Duodenal mucosa (tissue), 2 donors: ENCODE data around the gene FCHSD2.
A peak's percentile ranks its signal among the peaks of the same experiment; 100 is the strongest.
"Not testable (repeated sequence)": the region's sequence is repeated elsewhere in the genome, so short reads cannot be mapped to it uniquely, and the experiment has no call there.

Source experiments
- H3K27ac ChIP-seq: one replicate; pipeline ENCODE4 v1.7.0; 2013; ENCODE audit warnings: low read depth, low read length
- H3K27me3 ChIP-seq, 2 donors: one replicate each; pipeline ENCODE4 v1.7.0; 2013; ENCODE audit warnings: low read length in 2 of 2, control low read depth in 1 of 2; ENCODE audit not compliant: insufficient read depth in 2 of 2, control insufficient read depth in 1 of 2
- H3K36me3 ChIP-seq, 2 donors: one replicate each; pipeline ENCODE4 v1.7.0; 2013; ENCODE audit warnings: low read length in 2 of 2, control low read depth in 1 of 2; ENCODE audit not compliant: insufficient read depth in 2 of 2, control insufficient read depth in 1 of 2
- H3K4me1 ChIP-seq, 2 donors: one replicate each; pipeline ENCODE4 v1.7.0; 2013; ENCODE audit warnings: low read length in 2 of 2, control low read depth in 1 of 2; ENCODE audit not compliant: insufficient read depth in 2 of 2, control insufficient read depth in 1 of 2
- H3K4me3 ChIP-seq, 2 donors: one replicate each; pipeline ENCODE4 v1.7.0; 2013; ENCODE audit warnings: low read length in 2 of 2, low read depth in 1 of 2
- H3K9ac ChIP-seq, 2 donors: one replicate each; pipeline ENCODE4 v1.7.0; 2013; ENCODE audit warnings: low read length in 2 of 2, low read depth in 1 of 2
- H3K9me3 ChIP-seq, 2 donors: one replicate each; pipeline ENCODE4 v1.7.0; 2013; ENCODE audit warnings: low read length in 2 of 2, control low read depth in 1 of 2; ENCODE audit not compliant: control insufficient read depth in 1 of 2

FCHSD2 gene

GRCh38 chr11:73047773-73048371, 94.2 kb downstream of the FCHSD2 start:
- Histone ChIP-seq H3K27me3 (no peaks in the 10 kb centered on the region), H3K36me3 (no peaks in the 10 kb centered on the region), H3K27ac (peak overlapping the region; percentile 41), H3K4me1 (peaks cover 10 to 18% of the 10 kb centered on the region in 2 donors), H3K9ac (no peak overlapping the region), H3K4me3 (peak overlapping the region in 1 of 2 donors; percentile 34), H3K9me3 (no peaks in the 10 kb centered on the region)

DNA sequence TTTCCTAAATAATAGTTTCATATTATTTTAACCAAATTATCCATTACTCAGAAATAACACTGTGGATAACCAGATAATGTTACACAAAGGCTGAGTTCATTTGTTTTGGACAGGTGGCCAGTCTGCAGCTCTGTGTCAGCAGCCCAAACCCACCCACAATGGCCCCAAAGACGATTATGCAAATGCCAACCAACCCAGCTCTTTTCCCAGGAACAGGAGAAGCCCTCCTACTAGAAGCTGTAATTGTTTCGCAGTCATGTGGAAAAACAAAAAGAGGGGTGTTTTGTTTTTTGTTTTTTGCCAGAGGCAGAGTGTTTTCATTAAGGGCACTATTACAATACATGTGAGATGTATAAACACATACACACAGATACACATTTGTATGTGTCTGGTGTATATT, 102.1 kb downstream of the FCHSD2 start:
- Histone ChIP-seq H3K9me3 (no peaks in the 10 kb centered on the region), H3K4me3 (no peak overlapping the region), H3K9ac (no peak overlapping the region), H3K36me3 (no peaks in the 10 kb centered on the region), H3K4me1 (peaks cover 0 to 2% of the 10 kb centered on the region in 2 donors), H3K27ac (no peak overlapping the region), H3K27me3 (no peaks in the 10 kb centered on the region)

DNA sequence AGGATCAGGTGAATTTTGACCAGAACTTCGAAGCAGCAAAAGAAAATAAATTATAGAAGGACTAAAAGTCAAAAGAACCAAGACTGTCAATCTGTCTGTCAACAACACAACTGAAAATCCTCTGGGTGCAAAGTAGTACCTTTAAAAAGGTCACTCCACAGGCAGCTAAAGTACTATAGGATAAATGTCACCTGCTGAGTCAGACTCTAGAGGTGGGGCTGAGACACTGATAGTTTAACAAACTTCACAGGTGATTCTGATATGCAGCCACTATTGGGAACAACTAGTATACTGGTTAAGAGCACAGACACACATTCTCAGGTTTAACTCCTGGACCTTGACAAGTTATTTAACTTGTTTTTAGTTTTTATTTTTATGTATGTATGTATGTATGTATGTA, 107.3 kb downstream of the FCHSD2 start:
- no peak overlapping the region for H3K4me3 ChIP-seq
- H3K4me1 ChIP-seq: peaks cover 3 to 5% of the 10 kb centered on the region in 2 donors
- no peaks in the 10 kb centered on the region for H3K27me3 ChIP-seq
- no peaks in the 10 kb centered on the region for H3K9me3 ChIP-seq
- no peak overlapping the region for H3K27ac ChIP-seq
- H3K36me3 ChIP-seq: no peaks in the 10 kb centered on the region
- no peak overlapping the region for H3K9ac ChIP-seq

GRCh38 chr11:73034331-73034730, 107.8 kb downstream of the FCHSD2 start:
- Histone ChIP-seq H3K36me3 (no peaks in the 10 kb centered on the region), H3K4me3 (no peak overlapping the region), H3K9ac (no peak overlapping the region), H3K4me1 (peaks cover 3 to 5% of the 10 kb centered on the region in 2 donors), H3K9me3 (no peaks in the 10 kb centered on the region), H3K27ac (no peak overlapping the region), H3K27me3 (no peaks in the 10 kb centered on the region)

DNA sequence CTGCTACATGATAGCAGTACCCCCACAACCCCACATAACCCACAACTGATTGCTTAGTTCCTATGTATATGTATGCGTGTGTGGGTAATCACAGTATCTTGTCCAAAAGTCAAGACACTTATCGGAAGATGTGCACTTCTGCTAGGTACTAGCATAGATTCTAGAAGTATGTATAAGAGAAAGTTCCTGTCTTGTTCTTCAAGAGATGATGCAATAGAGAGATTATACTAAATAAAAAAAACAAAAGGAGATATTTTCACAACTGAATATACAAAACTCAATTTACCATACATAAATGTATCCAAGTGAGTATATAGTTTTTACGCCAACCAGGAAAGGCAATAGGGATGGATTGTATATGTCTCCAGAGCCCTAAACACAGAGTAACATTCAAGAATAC, 112.0 kb downstream of the FCHSD2 start:
- Histone ChIP-seq H3K9me3 (peaks cover 12 to 16% of the 10 kb centered on the region in 2 donors), H3K27ac (no peak overlapping the region), H3K4me3 (no peak overlapping the region), H3K9ac (no peak overlapping the region), H3K36me3 (no peaks in the 10 kb centered on the region), H3K4me1 (peaks cover 2 to 5% of the 10 kb centered on the region in 2 donors), H3K27me3 (no peaks in the 10 kb centered on the region)

DNA sequence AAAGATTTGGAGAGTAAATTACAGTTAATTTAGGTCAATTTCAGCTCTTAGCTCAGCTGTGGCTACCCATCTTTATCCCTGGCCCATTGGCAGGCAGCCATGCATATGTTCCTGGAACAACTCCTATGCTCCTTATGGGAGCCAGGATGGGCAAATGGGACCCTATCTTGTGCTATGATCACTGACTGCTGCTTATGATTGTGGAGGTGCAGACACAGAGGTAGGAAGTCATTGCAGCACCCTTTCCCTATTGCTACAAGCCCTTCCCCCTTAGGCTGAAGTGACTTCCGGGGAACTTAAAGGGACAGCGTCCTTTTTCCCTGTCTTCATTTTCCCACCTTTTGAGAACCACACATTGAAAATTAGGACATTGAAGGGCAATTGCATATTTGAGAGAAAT, 112.7 kb downstream of the FCHSD2 start:
- H3K27ac ChIP-seq: no peak overlapping the region
- H3K4me3 ChIP-seq: no peak overlapping the region
- H3K27me3 ChIP-seq: no peaks in the 10 kb centered on the region
- peaks cover 0 to 1% of the 10 kb centered on the region in 2 donors for H3K4me1 ChIP-seq
- H3K36me3 ChIP-seq: no peaks in the 10 kb centered on the region
- no peak overlapping the region for H3K9ac ChIP-seq
- peaks cover 16 to 18% of the 10 kb centered on the region in 2 donors for H3K9me3 ChIP-seq

DNA sequence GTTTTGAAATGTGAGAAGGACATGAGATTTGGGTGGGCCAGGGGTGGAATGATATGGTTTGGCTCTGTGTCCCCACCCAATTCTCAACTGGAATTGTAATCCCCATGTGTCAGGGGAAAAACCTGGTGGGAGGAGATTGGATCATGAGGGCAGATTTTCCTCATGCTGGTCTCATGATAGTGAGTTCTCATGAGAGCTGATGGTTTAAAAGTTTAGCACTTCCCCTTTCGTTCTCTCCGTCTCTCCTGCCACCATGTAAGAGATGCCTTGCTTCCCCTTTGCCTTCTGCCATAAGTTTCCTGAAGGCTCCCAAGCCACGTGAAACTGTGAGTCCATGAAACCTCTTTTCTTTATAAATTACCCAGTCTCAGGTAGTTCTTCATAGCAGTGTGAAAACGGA, 113.5 kb downstream of the FCHSD2 start:
- Histone ChIP-seq H3K4me1 (no peaks in the 10 kb centered on the region), H3K4me3 (no peak overlapping the region), H3K27ac (no peak overlapping the region), H3K9me3 (peaks cover 16 to 22% of the 10 kb centered on the region in 2 donors), H3K36me3 (no peaks in the 10 kb centered on the region), H3K9ac (no peak overlapping the region), H3K27me3 (no peaks in the 10 kb centered on the region)

DNA sequence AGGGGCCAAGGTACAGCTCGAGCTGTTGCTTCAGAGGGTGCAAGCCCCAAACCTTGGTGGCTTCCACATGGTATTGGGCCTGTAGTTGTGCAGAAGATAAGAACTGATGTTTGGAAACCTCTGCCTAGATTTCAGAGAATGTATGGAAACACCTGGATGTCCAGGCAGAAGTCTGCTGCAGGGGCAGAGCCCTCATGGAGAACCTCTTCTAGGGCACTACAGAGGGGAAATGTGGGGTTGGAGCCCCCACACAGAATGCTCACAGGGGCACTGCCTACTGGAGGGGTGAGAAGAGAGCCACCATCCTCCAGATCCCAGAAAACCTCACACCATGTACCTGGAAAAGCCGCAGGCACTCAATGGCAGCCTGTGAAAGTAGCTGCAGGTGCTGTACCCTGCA, 114.3 kb downstream of the FCHSD2 start:
- H3K36me3 ChIP-seq, H3K4me1 ChIP-seq, H3K27ac ChIP-seq, H3K9ac ChIP-seq, H3K4me3 ChIP-seq, H3K27me3 ChIP-seq: not testable (repeated sequence)
- peaks cover 16 to 22% of the 10 kb centered on the region in 2 donors for H3K9me3 ChIP-seq

- no peak overlapping the region for H3K9ac ChIP-seq
- H3K4me1 ChIP-seq: no peaks in the 10 kb centered on the region
- H3K4me3 ChIP-seq: no peak overlapping the region
- no peak overlapping the region for H3K27ac ChIP-seq
- no peaks in the 10 kb centered on the region for H3K27me3 ChIP-seq
- peaks cover 16 to 22% of the 10 kb centered on the region in 2 donors for H3K9me3 ChIP-seq
- H3K36me3 ChIP-seq: no peaks in the 10 kb centered on the region
Measured at GRCh38 chr11:73024639-73025038, 117.5 kb downstream of the FCHSD2 start.

DNA sequence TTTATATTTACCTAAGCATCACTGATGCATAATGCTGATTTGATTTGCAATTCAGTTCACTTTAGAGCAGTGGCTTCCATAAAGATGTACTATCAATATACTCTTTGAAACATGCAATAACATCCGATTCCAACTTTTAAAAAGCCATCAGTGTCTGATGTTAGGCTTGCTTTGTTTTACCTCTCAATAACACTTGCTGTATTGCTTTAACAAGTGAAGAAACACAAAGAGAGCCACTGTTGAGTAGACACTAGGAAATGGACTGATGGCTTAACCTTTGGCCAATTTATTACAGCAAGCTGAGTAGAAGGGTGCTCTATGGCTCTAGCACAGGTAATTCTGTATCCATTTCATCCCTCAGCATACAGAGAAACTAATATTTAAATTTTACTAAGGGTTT, 122.1 kb downstream of the FCHSD2 start:
- peaks cover 0 to 9% of the 10 kb centered on the region in 2 donors for H3K9me3 ChIP-seq
- no peaks in the 10 kb centered on the region for H3K4me1 ChIP-seq
- no peaks in the 10 kb centered on the region for H3K27me3 ChIP-seq
- no peak overlapping the region for H3K9ac ChIP-seq
- no peaks in the 10 kb centered on the region for H3K36me3 ChIP-seq
- H3K4me3 ChIP-seq: no peak overlapping the region
- no peak overlapping the region for H3K27ac ChIP-seq

DNA sequence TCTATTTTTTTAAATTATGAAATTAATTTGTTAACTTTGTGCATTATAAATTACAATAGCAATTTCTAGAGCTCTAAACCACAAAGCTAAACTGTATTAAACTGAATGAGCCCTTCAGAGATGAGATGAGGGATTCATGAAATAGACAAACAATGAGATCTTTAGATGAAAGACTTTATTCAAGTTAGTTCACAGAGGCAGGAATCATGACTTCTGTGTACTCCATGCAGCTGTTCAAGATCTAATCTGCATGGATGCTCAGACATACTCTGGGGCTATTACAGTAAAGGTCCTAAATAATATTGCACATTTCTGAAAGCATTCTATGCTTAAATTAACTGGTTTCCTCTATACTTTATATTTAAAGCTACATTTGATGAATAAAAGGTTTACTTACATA, 122.7 kb downstream of the FCHSD2 start:
- H3K36me3 ChIP-seq: no peaks in the 10 kb centered on the region
- H3K4me1 ChIP-seq: no peaks in the 10 kb centered on the region
- H3K27me3 ChIP-seq: no peaks in the 10 kb centered on the region
- H3K4me3 ChIP-seq: no peak overlapping the region
- no peak overlapping the region for H3K27ac ChIP-seq
- H3K9ac ChIP-seq: no peak overlapping the region
- H3K9me3 ChIP-seq: peaks cover 0 to 4% of the 10 kb centered on the region in 2 donors
